ENCODE measurements around the gene WDR33. TPM values are rescaled to one million over a fixed set of nuclear protein-coding genes. Genes with fewer than 3 reads are reported as not detected.

WDR33 gene
- total and polyA plus RNA-seq, 4 donors, result 8.2 to 37.5 (median 22.4) TPM

DNA sequence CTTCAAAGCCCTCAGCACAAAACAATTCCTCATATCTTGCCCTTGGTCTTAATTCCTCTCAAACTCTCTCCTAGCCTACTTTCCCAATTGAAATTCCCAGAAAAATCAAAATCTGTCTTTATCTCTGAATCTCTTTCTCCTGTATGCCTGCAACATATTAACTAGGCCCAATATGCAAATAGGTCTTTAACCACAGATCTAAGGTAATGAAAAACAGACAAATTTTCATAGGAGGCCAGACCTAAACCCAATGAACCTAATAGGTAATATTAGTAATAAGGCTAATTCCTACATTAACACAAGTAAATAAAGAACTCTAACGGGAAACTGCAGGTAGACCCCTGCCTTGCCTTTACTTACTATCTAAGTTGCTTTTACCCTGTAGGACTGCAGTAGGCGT lies 41.4 kb downstream of the WDR33 start:
- Histone ChIP-seq H3K4me3 (ENCODE audit: low read depth in 1 of 3, low read length in 3 of 3) (no peak overlapping the region), H3K9ac (ENCODE audit: low read depth in 1 of 2, low read length in 2 of 2) (no peak overlapping the region), H3K4me1 (ENCODE audit: control insufficient read depth in 4 of 4, insufficient read depth in 4 of 4, low read length in 3 of 4) (no peaks in the 10 kb centered on the region), H3K27me3 (ENCODE audit: control insufficient read depth in 4 of 4, insufficient read depth in 4 of 4, low read length in 3 of 4) (no peaks in the 10 kb centered on the region), H3K27ac (ENCODE audit: low read depth in 1 of 2, low read length in 2 of 2) (no peak overlapping the region), H3K9me3 (ENCODE audit: control insufficient read depth in 4 of 4, low read length in 3 of 4) (no peaks in the 10 kb centered on the region), H3K36me3 (ENCODE audit: control insufficient read depth in 4 of 4, insufficient read depth in 3 of 4, low read depth in 1 of 4, low read length in 3 of 4) (peaks cover 3 to 25% (median 20%) of the 10 kb centered on the region in 4 donors)
- TF ChIP-seq HNF4A (conservative IDR thresholded peaks at IDR 0.05), result no peak
- TF ChIP-seq, protein P1, sequence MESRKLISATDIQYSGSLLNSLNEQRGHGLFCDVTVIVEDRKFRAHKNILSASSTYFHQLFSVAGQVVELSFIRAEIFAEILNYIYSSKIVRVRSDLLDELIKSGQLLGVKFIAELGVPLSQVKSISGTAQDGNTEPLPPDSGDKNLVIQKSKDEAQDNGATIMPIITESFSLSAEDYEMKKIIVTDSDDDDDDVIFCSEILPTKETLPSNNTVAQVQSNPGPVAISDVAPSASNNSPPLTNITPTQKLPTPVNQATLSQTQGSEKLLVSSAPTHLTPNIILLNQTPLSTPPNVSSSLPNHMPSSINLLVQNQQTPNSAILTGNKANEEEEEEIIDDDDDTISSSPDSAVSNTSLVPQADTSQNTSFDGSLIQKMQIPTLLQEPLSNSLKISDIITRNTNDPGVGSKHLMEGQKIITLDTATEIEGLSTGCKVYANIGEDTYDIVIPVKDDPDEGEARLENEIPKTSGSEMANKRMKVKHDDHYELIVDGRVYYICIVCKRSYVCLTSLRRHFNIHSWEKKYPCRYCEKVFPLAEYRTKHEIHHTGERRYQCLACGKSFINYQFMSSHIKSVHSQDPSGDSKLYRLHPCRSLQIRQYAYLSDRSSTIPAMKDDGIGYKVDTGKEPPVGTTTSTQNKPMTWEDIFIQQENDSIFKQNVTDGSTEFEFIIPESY (IDR thresholded peaks at IDR 0.05), result no peak
- TF ChIP-seq GABPA (IDR thresholded peaks at IDR 0.05 in 1 of 2, conservative IDR thresholded peaks at IDR 0.05 in 1 of 2), result no peak
- 95% methylated on average over 2 of the region's 2 CpGs for WGBS
- DNase-seq (ENCODE audit: low spot score), result no peak

DNA sequence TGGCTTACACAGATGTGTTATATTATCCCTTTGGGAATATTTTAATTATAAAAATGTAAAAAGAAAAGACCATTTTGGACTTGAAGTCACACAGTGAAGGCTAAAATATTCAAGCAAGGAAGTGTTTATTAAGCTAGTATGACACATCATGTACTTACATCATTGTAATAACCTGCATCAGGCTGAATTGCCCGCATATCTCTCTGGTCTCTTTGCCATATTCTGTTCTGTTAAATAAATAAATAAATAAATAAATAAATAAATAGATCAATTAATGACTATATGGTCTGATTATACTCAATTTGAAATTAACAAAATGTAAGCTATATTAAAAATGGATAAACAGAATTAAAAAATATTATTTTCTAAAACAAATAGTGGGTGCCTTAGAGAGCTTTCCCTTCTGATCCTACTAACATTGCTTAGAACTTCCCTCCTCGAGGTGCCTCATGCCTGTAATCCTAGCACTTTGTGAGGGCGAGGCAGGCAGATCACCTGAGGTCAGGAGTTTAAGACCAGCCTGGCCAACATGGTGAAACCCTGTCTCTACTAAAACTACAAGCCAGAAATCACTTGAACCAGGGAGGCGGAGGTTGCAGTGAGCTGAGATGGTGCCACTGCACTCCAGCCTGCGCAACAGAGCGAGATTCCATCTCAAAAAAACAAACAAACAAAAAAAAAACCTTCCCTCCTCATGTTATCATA lies 42.0 kb downstream of the WDR33 start:
- Histone ChIP-seq H3K9ac (ENCODE audit: low read depth in 1 of 2, low read length in 2 of 2) (no peak overlapping the region), H3K27me3 (ENCODE audit: control insufficient read depth in 4 of 4, insufficient read depth in 4 of 4, low read length in 3 of 4) (no peaks in the 10 kb centered on the region), H3K4me1 (ENCODE audit: control insufficient read depth in 4 of 4, insufficient read depth in 4 of 4, low read length in 3 of 4) (no peaks in the 10 kb centered on the region), H3K27ac (ENCODE audit: low read depth in 1 of 2, low read length in 2 of 2) (no peak overlapping the region), H3K36me3 (ENCODE audit: control insufficient read depth in 4 of 4, insufficient read depth in 3 of 4, low read depth in 1 of 4, low read length in 3 of 4) (peaks cover 5 to 32% (median 26%) of the 10 kb centered on the region in 4 donors), H3K9me3 (ENCODE audit: control insufficient read depth in 4 of 4, low read length in 3 of 4) (no peaks in the 10 kb centered on the region), H3K4me3 (ENCODE audit: low read depth in 1 of 3, low read length in 3 of 3) (no peak overlapping the region)
- DNase-seq (ENCODE audit: low spot score), result no peak
- 95% methylated on average over 6 of the region's 6 CpGs for WGBS
- TF ChIP-seq JUND (IDR thresholded peaks at IDR 0.05) (no peak), RAD21 (IDR thresholded peaks at IDR 0.05) (no peak), GABPA (IDR thresholded peaks at IDR 0.05 in 1 of 2, conservative IDR thresholded peaks at IDR 0.05 in 1 of 2) (no peak), YY1 (IDR thresholded peaks at IDR 0.05) (no peak), FOXA1 (IDR thresholded peaks at IDR 0.05) (no peak)

DNA sequence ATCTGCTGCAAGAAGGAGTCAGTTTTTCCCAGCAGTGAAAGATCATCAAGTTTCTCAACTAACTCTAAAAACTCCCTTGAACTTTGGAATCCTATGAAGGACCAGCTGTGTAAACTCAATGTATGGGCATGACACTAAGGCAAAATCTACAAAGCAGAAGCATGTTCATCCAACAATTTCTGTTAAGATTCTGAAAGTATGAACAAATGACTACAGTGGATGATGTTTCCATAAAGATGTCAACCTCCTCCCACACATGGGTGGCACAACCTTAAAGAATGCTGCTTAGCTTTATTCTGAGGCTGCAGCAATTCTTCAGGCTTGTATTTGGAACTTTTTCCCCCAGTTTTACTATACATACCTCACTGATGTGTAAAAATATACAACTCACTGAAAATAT lies 47.2 kb downstream of the WDR33 start:
- DNase-seq (ENCODE audit: low spot score), result no peak
- Histone ChIP-seq H3K27ac (ENCODE audit: low read depth in 1 of 2, low read length in 2 of 2) (no peak overlapping the region), H3K36me3 (ENCODE audit: control insufficient read depth in 4 of 4, insufficient read depth in 3 of 4, low read depth in 1 of 4, low read length in 3 of 4) (peaks cover 8 to 54% (median 45%) of the 10 kb centered on the region in 4 donors), H3K9ac (ENCODE audit: low read depth in 1 of 2, low read length in 2 of 2) (no peak overlapping the region), H3K9me3 (ENCODE audit: control insufficient read depth in 4 of 4, low read length in 3 of 4) (no peaks in the 10 kb centered on the region), H3K27me3 (ENCODE audit: control insufficient read depth in 4 of 4, insufficient read depth in 4 of 4, low read length in 3 of 4) (no peaks in the 10 kb centered on the region), H3K4me3 (ENCODE audit: low read depth in 1 of 3, low read length in 3 of 3) (no peak overlapping the region), H3K4me1 (ENCODE audit: control insufficient read depth in 4 of 4, insufficient read depth in 4 of 4, low read length in 3 of 4) (no peaks in the 10 kb centered on the region)
- TF ChIP-seq JUND (IDR thresholded peaks at IDR 0.05) (no peak), GABPA (IDR thresholded peaks at IDR 0.05 in 1 of 2, conservative IDR thresholded peaks at IDR 0.05 in 1 of 2) (no peak), TAF1 (conservative IDR thresholded peaks at IDR 0.05) (no peak)

DNA sequence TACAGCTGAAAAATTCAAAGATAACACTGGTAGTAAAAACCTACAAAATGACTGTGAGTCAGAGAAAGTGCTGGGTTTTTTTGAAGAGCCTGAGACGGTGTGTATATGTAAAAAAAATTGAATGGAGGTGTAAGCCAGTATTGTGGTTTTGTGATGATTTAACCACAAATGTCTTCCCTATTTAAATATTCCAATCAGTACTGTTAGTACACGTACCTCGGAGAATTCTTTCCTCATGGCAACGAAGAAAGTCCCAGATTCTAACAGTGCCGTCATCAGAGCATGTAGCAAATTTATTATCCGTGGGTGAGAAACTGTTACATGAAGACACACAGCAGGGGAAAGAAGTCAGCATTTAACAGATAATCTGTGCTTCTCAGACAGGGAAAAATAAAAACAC lies 48.1 kb downstream of the WDR33 start:
- Histone ChIP-seq H3K4me3 (ENCODE audit: low read depth in 1 of 3, low read length in 3 of 3) (no peak overlapping the region), H3K27ac (ENCODE audit: low read depth in 1 of 2, low read length in 2 of 2) (no peak overlapping the region), H3K27me3 (ENCODE audit: control insufficient read depth in 4 of 4, insufficient read depth in 4 of 4, low read length in 3 of 4) (no peaks in the 10 kb centered on the region), H3K9me3 (ENCODE audit: control insufficient read depth in 4 of 4, low read length in 3 of 4) (no peaks in the 10 kb centered on the region), H3K36me3 (ENCODE audit: control insufficient read depth in 4 of 4, insufficient read depth in 3 of 4, low read depth in 1 of 4, low read length in 3 of 4) (peaks cover 8 to 52% (median 38%) of the 10 kb centered on the region in 4 donors), H3K9ac (ENCODE audit: low read depth in 1 of 2, low read length in 2 of 2) (no peak overlapping the region), H3K4me1 (ENCODE audit: control insufficient read depth in 4 of 4, insufficient read depth in 4 of 4, low read length in 3 of 4) (no peaks in the 10 kb centered on the region)
- WGBS, result 92% methylated on average over 6 of the region's 6 CpGs
- DNase-seq (ENCODE audit: low spot score), result no peak
- TF ChIP-seq JUND (IDR thresholded peaks at IDR 0.05) (no peak), EGR1 (IDR thresholded peaks at IDR 0.05; ENCODE audit: low read depth in 2 of 2) (no peak), NR2F2 (IDR thresholded peaks at IDR 0.05) (no peak), HNF4A (conservative IDR thresholded peaks at IDR 0.05) (no peak), FOXA1 (IDR thresholded peaks at IDR 0.05) (no peak), FOXA2 (IDR thresholded peaks at IDR 0.05) (no peak), HNF4G (IDR thresholded peaks at IDR 0.05) (no peak), GABPA (IDR thresholded peaks at IDR 0.05 in 1 of 2, conservative IDR thresholded peaks at IDR 0.05 in 1 of 2) (no peak), RAD21 (IDR thresholded peaks at IDR 0.05) (no peak), SP1 (IDR thresholded peaks at IDR 0.05) (no peak), TAF1 (conservative IDR thresholded peaks at IDR 0.05) (no peak)
- TF ChIP-seq, protein P2, sequence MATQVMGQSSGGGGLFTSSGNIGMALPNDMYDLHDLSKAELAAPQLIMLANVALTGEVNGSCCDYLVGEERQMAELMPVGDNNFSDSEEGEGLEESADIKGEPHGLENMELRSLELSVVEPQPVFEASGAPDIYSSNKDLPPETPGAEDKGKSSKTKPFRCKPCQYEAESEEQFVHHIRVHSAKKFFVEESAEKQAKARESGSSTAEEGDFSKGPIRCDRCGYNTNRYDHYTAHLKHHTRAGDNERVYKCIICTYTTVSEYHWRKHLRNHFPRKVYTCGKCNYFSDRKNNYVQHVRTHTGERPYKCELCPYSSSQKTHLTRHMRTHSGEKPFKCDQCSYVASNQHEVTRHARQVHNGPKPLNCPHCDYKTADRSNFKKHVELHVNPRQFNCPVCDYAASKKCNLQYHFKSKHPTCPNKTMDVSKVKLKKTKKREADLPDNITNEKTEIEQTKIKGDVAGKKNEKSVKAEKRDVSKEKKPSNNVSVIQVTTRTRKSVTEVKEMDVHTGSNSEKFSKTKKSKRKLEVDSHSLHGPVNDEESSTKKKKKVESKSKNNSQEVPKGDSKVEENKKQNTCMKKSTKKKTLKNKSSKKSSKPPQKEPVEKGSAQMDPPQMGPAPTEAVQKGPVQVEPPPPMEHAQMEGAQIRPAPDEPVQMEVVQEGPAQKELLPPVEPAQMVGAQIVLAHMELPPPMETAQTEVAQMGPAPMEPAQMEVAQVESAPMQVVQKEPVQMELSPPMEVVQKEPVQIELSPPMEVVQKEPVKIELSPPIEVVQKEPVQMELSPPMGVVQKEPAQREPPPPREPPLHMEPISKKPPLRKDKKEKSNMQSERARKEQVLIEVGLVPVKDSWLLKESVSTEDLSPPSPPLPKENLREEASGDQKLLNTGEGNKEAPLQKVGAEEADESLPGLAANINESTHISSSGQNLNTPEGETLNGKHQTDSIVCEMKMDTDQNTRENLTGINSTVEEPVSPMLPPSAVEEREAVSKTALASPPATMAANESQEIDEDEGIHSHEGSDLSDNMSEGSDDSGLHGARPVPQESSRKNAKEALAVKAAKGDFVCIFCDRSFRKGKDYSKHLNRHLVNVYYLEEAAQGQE (IDR thresholded peaks at IDR 0.05), result no peak
- TF ChIP-seq, protein P3, sequence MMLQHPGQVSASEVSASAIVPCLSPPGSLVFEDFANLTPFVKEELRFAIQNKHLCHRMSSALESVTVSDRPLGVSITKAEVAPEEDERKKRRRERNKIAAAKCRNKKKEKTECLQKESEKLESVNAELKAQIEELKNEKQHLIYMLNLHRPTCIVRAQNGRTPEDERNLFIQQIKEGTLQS (IDR thresholded peaks at IDR 0.05), result no peak
- TF ChIP-seq, protein P4, sequence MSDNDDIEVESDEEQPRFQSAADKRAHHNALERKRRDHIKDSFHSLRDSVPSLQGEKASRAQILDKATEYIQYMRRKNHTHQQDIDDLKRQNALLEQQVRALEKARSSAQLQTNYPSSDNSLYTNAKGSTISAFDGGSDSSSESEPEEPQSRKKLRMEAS (IDR thresholded peaks at IDR 0.05), result no peak

Measured in liver (tissue), 9 donors.